IMR-90 (cell line): ENCODE measurements around the gene RAPGEF2. TPM values are rescaled to one million over a fixed set of nuclear protein-coding genes. Genes with fewer than 3 reads are reported as not detected.

ENCODE experiments used
- ATAC-seq: fragments of 200-7000 bp; cut with Tn5 transposase; 2 replicates; pipeline ENCODE4 v1.9.1; 2020; ENCODE audit warnings: low read depth, mild to moderate bottlenecking, moderate library complexity
- BruUV-seq: library from RNA; stranded (reverse); fragments of 400-500 nt; replicated peaks from 2 replicates; lab custom pipeline; 2021; lab: Mats Ljungman, UMichigan
- CTCF ChIA-PET: fragments of 300-600 bp; formaldehyde crosslinking; extraction: SDS; loops from one replicate; lab custom pipeline; 2021; ENCODE audit warnings: antibody characterized with exemption; lab: Yijun Ruan, JAX
- POLR2A ChIA-PET: fragments of 300-600 bp; sonication (Branson Sonifier 250); formaldehyde crosslinking; loops from one replicate; lab custom pipeline; 2022; ENCODE audit warnings: antibody characterized with exemption; ENCODE audit not compliant: unreplicated experiment; lab: Charles Lee
- DNase-seq: peaks from one replicate; pipeline ENCODE4 v3.0.0; 2013
- H2AFZ ChIP-seq: replicated peaks from 2 replicates; pipeline ENCODE3; 2013; ENCODE audit warnings: low read length, mild to moderate bottlenecking; ENCODE audit not compliant: poor library complexity
- H2AK5ac ChIP-seq: 2 replicates; pipeline ENCODE4 v1.6.1; 2013; ENCODE audit warnings: low read depth, low read length, inconsistent platforms
- H2AK9ac ChIP-seq: replicated peaks from 2 replicates; pipeline ENCODE3; 2013; ENCODE audit warnings: mild to moderate bottlenecking, low read depth, low read length, moderate library complexity; ENCODE audit not compliant: poor library complexity
- H2BK120ac ChIP-seq: 2 replicates; pipeline ENCODE4 v1.6.1; 2013; ENCODE audit warnings: low read depth, low read length, inconsistent platforms
- H2BK15ac ChIP-seq: 3 replicates; pipeline ENCODE4 v1.6.1; 2013; ENCODE audit warnings: low read depth, low read length, inconsistent platforms
- H2BK20ac ChIP-seq: 2 replicates; pipeline ENCODE4 v1.6.1; 2013; ENCODE audit warnings: low read depth, mild to moderate bottlenecking, inconsistent platforms, low read length, moderate library complexity
- H2BK5ac ChIP-seq: 2 replicates; pipeline ENCODE4 v1.6.1; 2013; ENCODE audit warnings: mild to moderate bottlenecking, low read depth, low read length, inconsistent platforms; ENCODE audit not compliant: poor library complexity, severe bottlenecking
- H3K14ac ChIP-seq: replicated peaks from 2 replicates; pipeline ENCODE4 v1.6.1; 2013; ENCODE audit warnings: low read depth, low read length, inconsistent platforms
- H3K18ac ChIP-seq: 2 replicates; pipeline ENCODE4 v1.6.1; 2013; ENCODE audit warnings: low read depth, low read length, control low read depth
- H3K23ac ChIP-seq: 2 replicates; pipeline ENCODE4 v1.6.1; 2013; ENCODE audit warnings: low read depth, low read length, inconsistent platforms
- H3K27ac ChIP-seq: 2 replicates; pipeline ENCODE4 v1.5.1; 2013; ENCODE audit warnings: mild to moderate bottlenecking, control low read depth, low read length; ENCODE audit not compliant: insufficient read depth
- H3K27me3 ChIP-seq: 2 replicates; pipeline ENCODE4 v1.6.1; 2013; ENCODE audit warnings: low read length; ENCODE audit not compliant: control insufficient read depth, insufficient read depth
- H3K36me3 ChIP-seq: 2 replicates; pipeline ENCODE4 v1.6.1; 2013; ENCODE audit warnings: low read length, mixed read lengths; ENCODE audit not compliant: control insufficient read depth, insufficient read depth
- H3K4ac ChIP-seq: 2 replicates; pipeline ENCODE4 v1.6.1; 2013; ENCODE audit warnings: low read depth, low read length, inconsistent platforms
- H3K4me1 ChIP-seq: 2 replicates; pipeline ENCODE4 v1.6.1; 2013; ENCODE audit warnings: low read length, mixed read lengths; ENCODE audit not compliant: control insufficient read depth, insufficient read depth
- H3K4me2 ChIP-seq: 2 replicates; pipeline ENCODE4 v1.6.1; 2013; ENCODE audit warnings: low read depth, mild to moderate bottlenecking, control low read depth, low read length, moderate library complexity
- H3K4me3 ChIP-seq: 2 replicates; pipeline ENCODE4 v1.5.1; 2013; ENCODE audit warnings: low read depth, mild to moderate bottlenecking, control low read depth, low read length, moderate library complexity; ENCODE audit not compliant: insufficient read depth
- H3K56ac ChIP-seq: 2 replicates; pipeline ENCODE4 v1.6.1; 2013; ENCODE audit warnings: low read length, inconsistent platforms; ENCODE audit not compliant: insufficient read depth; ENCODE audit errors: extremely low read depth
- H3K79me1 ChIP-seq, 2 experiments: 2 replicates each; pipeline ENCODE4 v1.6.1; 2013; ENCODE audit warnings: low read length in 2 of 2, inconsistent platforms in 1 of 2, low read depth in 1 of 2
- H3K9ac ChIP-seq: 2 replicates; pipeline ENCODE4 v1.6.1; 2013; ENCODE audit warnings: low read depth, low read length, control low read depth
- H3K9me1 ChIP-seq: 2 replicates; pipeline ENCODE4 v1.6.1; 2013; ENCODE audit warnings: low read length, inconsistent platforms; ENCODE audit not compliant: insufficient read depth
- H3K9me3 ChIP-seq: 2 replicates; pipeline ENCODE4 v1.6.1; 2013; ENCODE audit warnings: low read length; ENCODE audit not compliant: control insufficient read depth, insufficient read depth
- H4K20me1 ChIP-seq: 2 replicates; pipeline ENCODE4 v1.6.1; 2013; ENCODE audit warnings: low read length, inconsistent platforms; ENCODE audit not compliant: insufficient read depth
- H4K5ac ChIP-seq: 2 replicates; pipeline ENCODE4 v1.6.1; 2013; ENCODE audit warnings: mild to moderate bottlenecking, low read depth, low read length, control low read depth
- H4K8ac ChIP-seq, 2 experiments: 2 replicates each; pipeline ENCODE4 v1.6.1; 2013; ENCODE audit warnings: low read depth in 2 of 2, low read length in 2 of 2, control low read depth in 1 of 2, inconsistent platforms in 1 of 2
- H4K91ac ChIP-seq: 2 replicates; pipeline ENCODE4 v1.6.1; 2013; ENCODE audit warnings: low read depth, low read length, inconsistent platforms; ENCODE audit not compliant: insufficient read depth
- BHLHE40 ChIP-seq: fragments of 150-350 bp; IDR thresholded peaks from 2 replicates; pipeline ENCODE4 v1.6.1; 2016; ENCODE audit warnings: mild to moderate bottlenecking, low read depth, low read length
- CEBPB ChIP-seq: IDR thresholded peaks from 2 replicates; pipeline ENCODE4 v1.6.1; 2012; ENCODE audit warnings: low read depth, low read length, improper control_type of control experiment
- CHD1 ChIP-seq: IDR thresholded peaks from 2 replicates; pipeline ENCODE4 v1.6.1; 2012; ENCODE audit warnings: low read depth, low read length, improper control_type of control experiment
- CTCF ChIP-seq: conservative IDR thresholded peaks from 2 replicates; pipeline ENCODE4 v1.5.1; 2012; ENCODE audit warnings: mild to moderate bottlenecking, low read depth, low read length, improper control_type of control experiment
- ELK1 ChIP-seq: fragments of 150-350 bp; IDR thresholded peaks from 2 replicates; pipeline ENCODE4 v1.6.1; 2016; ENCODE audit warnings: low read depth, mild to moderate bottlenecking, low read length, moderate library complexity, borderline replicate concordance
- FOS ChIP-seq: fragments of 150-350 bp; IDR thresholded peaks from 2 replicates; pipeline ENCODE4 v1.6.1; 2016; ENCODE audit warnings: low read depth, low read length
- MAFK ChIP-seq: IDR thresholded peaks from 2 replicates; pipeline ENCODE4 v1.6.1; 2012; ENCODE audit warnings: low read depth, low read length, improper control_type of control experiment
- MAZ ChIP-seq: IDR thresholded peaks from 2 replicates; pipeline ENCODE4 v1.6.1; 2012; ENCODE audit warnings: low read depth, mild to moderate bottlenecking, low read length, improper control_type of control experiment, moderate library complexity, borderline replicate concordance
- MXI1 ChIP-seq: IDR thresholded peaks from 2 replicates; pipeline ENCODE4 v1.6.1; 2012; ENCODE audit warnings: low read depth, mild to moderate bottlenecking, low read length, moderate library complexity, borderline replicate concordance
- NFE2L2 ChIP-seq: fragments of 150-350 bp; IDR thresholded peaks from 2 replicates; pipeline ENCODE4 v1.6.1; 2016; ENCODE audit warnings: low read depth, mild to moderate bottlenecking, low read length
- POLR2A ChIP-seq: IDR thresholded peaks from 2 replicates; pipeline ENCODE4 v1.6.1; 2012; ENCODE audit warnings: mild to moderate bottlenecking, low read depth, low read length
- RAD21 ChIP-seq: IDR thresholded peaks from 2 replicates; pipeline ENCODE4 v1.6.1; 2012; ENCODE audit warnings: low read length, improper control_type of control experiment
- RCOR1 ChIP-seq: IDR thresholded peaks from 2 replicates; pipeline ENCODE4 v1.6.1; 2012; ENCODE audit warnings: mild to moderate bottlenecking, low read length, improper control_type of control experiment; ENCODE audit not compliant: insufficient replicate concordance
- RFX5 ChIP-seq: IDR thresholded peaks from 2 replicates; pipeline ENCODE4 v1.8.0; 2012; ENCODE audit warnings: low read depth, mild to moderate bottlenecking, low read length, moderate library complexity
- SMC3 ChIP-seq: fragments of 150-350 bp; IDR thresholded peaks from 2 replicates; pipeline ENCODE4 v1.6.1; 2016; ENCODE audit warnings: low read depth, mild to moderate bottlenecking, antibody characterized with exemption, low read length, moderate library complexity
- USF2 ChIP-seq: fragments of 150-350 bp; IDR thresholded peaks from 2 replicates; pipeline ENCODE4 v1.6.1; 2017; ENCODE audit warnings: mild to moderate bottlenecking, antibody characterized with exemption, low read length, low read depth
- WGBS, 2 experiments: methylation state at CpG; one replicate each; pipeline versions ENCODE4 v1.1.5 to v1.1.7; 2013; ENCODE audit warnings: missing lambda C conversion rate in 2 of 2; ENCODE audit not compliant: insufficient read length in 1 of 2; ENCODE audit errors: extremely low coverage in 2 of 2; 5-methylcytosine and 5-hydroxymethylcytosine counted together
- dilution Hi-C: fragments of 300-500 bp; cut with HindIII; formaldehyde crosslinking; loops from one replicate; pipeline ENCODE4 v1.14.3; 2018; ENCODE audit warnings: low sequenced_read_pairs; ENCODE audit not compliant: unreplicated experiment
- in situ Hi-C: fragments of 300-500 bp; cut with MboI; formaldehyde crosslinking; loops from 3 replicates; pipeline ENCODE4 v1.14.3; 2019; ENCODE audit warnings: low sequenced_read_pairs, inconsistent platforms, mixed read lengths
- intact Hi-C: fragments of 100-400 bp; cut with micrococcal nuclease; formaldehyde crosslinking; loops from 2 replicates; pipeline ENCODE4 v1.10.0; 2022
- polyA plus RNA-seq, 3 experiments: library from polyadenylated mRNA; depleted of rRNA; stranded (reverse); fragments of >200 nt; gene quantifications; 2 replicates each; pipeline ENCODE4 v1.2.3, GENCODE V29; 2012; ENCODE audit warnings: low replicate concordance in 1 of 3
- total RNA-seq: library from RNA; depleted of rRNA; stranded (reverse); fragments of >200 nt; gene quantifications from 2 replicates; pipeline ENCODE4 v1.2.3, GENCODE V29; 2012

Gene RAPGEF2
- total and polyA plus RNA-seq, 2 of the 4 experiments (the other 2 are of a cell fraction): 27.6 to 109 TPM

GRCh38 chr4:159386620-159387019, 283.7 kb downstream of the RAPGEF2 start:
- Histone ChIP-seq H3K4me1 (peaks cover 3% of the 10 kb centered on the region; the same call in 1 of the 2 replicates), H3K27ac (no peak overlapping the region), H4K5ac (no peak overlapping the region), H2AK9ac (no peak overlapping the region), H3K36me3 (no peaks in the 10 kb centered on the region), H4K20me1 (no peaks in the 10 kb centered on the region), H3K18ac (no peak overlapping the region), H3K27me3 (no peaks in the 10 kb centered on the region), H3K9me3 (no peaks in the 10 kb centered on the region), H3K14ac (no peak overlapping the region), H3K4me2 (no peak overlapping the region), H2BK5ac (no peak overlapping the region), H3K9me1 (no peaks in the 10 kb centered on the region), H3K4ac (no peak overlapping the region), H3K79me1 (no peaks in the 10 kb centered on the region), H2BK120ac (no peak overlapping the region), H4K91ac (no peak overlapping the region), H2AK5ac (no peak overlapping the region), H2BK15ac (no peak overlapping the region), H3K4me3 (no peak overlapping the region), H3K23ac (no peak overlapping the region), H2BK20ac (no peak overlapping the region), H4K8ac (no peak overlapping the region), H3K56ac (no peak overlapping the region), H2AFZ (no peak overlapping the region), H3K9ac (no peak overlapping the region)
- dilution Hi-C loops (no loop called here), in situ Hi-C loops (no loop called here), intact Hi-C loops (no loop called here)
- BruUV-seq: no TSS peak
- ChIA-PET CTCF (no interaction called here), POLR2A (no interaction called here)
- ATAC-seq (no peak), DNase-seq (no peak)
- TF ChIP-seq CHD1: no peak
- TF ChIP-seq BHLHE40: no peak
- TF ChIP-seq MXI1: no peak
- no peak for TF ChIP-seq RAD21
- TF ChIP-seq CTCF: no peak
- TF ChIP-seq POLR2A: no peak
- no peak for TF ChIP-seq ELK1
- no peak for TF ChIP-seq NFE2L2
- TF ChIP-seq USF2: no peak
- TF ChIP-seq RCOR1: no peak
- TF ChIP-seq MAZ: no peak
- no peak for TF ChIP-seq SMC3
- no peak for TF ChIP-seq MAFK
- TF ChIP-seq CEBPB: no peak
- no peak for TF ChIP-seq FOS
- no peak for TF ChIP-seq RFX5
- no CpG with 5 or more reads among the region's 1 CpG for WGBS, 2 experiments
